GM10266 (cell line): ENCODE measurements around the gene ZC3H13.
A peak's percentile ranks its signal among the peaks of the same experiment; 100 is the strongest.

Experiments
- DNase-seq: peaks from one replicate; pipeline ENCODE4 v3.0.0; 2012; ENCODE audit errors: extremely low spot score
- TF ChIP-seq, protein P1 (sequence below): IDR thresholded peaks from 2 replicates; pipeline ENCODE4 v1.5.1; 2012; ENCODE audit warnings: mild to moderate bottlenecking, low read depth; ENCODE audit not compliant: control insufficient read depth, insufficient read depth; ENCODE audit errors: missing control alignments

ZC3H13 gene

DNA sequence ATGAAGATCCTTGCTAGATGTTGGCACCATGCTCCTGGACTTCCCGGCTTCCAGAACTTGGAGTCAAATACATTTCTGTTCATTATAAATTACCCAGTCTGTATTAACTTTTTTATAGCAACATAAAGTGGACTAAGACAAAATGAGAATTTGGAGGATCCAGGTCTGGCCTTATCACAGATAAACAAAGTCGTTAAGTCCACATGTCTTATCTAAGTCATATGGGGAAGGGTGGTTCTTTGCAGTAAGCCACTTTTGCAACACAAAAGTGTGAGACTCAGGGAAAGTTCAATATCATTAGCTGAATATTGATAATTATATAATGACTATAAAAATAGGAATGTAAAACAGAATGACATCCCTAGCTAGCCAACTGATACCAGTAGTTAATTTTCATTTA lies 109.4 kb downstream of the ZC3H13 start:
- no peak for DNase-seq
- TF ChIP-seq, protein P1, sequence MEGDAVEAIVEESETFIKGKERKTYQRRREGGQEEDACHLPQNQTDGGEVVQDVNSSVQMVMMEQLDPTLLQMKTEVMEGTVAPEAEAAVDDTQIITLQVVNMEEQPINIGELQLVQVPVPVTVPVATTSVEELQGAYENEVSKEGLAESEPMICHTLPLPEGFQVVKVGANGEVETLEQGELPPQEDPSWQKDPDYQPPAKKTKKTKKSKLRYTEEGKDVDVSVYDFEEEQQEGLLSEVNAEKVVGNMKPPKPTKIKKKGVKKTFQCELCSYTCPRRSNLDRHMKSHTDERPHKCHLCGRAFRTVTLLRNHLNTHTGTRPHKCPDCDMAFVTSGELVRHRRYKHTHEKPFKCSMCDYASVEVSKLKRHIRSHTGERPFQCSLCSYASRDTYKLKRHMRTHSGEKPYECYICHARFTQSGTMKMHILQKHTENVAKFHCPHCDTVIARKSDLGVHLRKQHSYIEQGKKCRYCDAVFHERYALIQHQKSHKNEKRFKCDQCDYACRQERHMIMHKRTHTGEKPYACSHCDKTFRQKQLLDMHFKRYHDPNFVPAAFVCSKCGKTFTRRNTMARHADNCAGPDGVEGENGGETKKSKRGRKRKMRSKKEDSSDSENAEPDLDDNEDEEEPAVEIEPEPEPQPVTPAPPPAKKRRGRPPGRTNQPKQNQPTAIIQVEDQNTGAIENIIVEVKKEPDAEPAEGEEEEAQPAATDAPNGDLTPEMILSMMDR, result no peak

DNA sequence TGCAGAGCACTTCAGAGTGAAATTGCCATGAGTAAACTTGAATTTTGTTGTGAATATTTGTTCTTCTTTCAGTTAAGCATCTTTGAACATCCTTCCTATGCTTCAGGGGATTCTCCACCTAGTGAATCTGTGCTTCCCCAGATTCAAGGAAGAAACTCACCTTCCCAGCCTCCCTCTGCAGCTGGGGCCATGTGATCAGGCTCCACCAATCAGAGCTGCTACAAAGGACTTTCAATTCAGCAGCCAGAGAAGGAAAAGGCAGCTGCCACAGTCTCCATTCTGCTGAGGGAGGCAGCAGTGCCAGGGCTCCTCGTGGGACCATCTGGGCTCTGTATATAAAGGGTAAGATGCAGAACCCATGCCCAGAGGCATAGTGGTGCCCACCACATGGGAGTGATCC lies 111.3 kb downstream of the ZC3H13 start:
- peak; percentile 33 for DNase-seq
- TF ChIP-seq, protein P1, result no peak

GRCh38 chr13:45940061-45940460 lies 112.5 kb downstream of the ZC3H13 start:
- TF ChIP-seq, protein P1, result no peak
- DNase-seq, result no peak

DNA sequence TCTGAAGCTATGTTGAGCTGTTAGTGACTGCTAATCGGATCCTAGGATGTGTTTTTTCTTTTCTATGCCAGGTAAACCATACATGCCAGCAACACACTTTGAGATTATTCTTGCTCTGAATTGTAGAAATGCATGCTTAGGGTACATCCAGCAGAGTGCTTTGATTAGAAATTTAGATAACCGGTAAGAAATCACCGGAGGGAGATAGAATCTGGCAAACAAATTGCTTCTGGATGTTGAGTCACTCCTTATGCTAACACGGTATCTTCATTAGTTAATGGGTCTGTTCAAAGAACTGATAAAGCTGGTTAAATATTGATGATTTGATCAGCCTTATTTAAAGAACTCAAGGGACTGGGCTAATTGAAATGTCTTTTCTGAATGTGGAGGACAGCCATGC lies 115.9 kb downstream of the ZC3H13 start:
- DNase-seq, result no peak
- TF ChIP-seq, protein P1, result no peak

DNA sequence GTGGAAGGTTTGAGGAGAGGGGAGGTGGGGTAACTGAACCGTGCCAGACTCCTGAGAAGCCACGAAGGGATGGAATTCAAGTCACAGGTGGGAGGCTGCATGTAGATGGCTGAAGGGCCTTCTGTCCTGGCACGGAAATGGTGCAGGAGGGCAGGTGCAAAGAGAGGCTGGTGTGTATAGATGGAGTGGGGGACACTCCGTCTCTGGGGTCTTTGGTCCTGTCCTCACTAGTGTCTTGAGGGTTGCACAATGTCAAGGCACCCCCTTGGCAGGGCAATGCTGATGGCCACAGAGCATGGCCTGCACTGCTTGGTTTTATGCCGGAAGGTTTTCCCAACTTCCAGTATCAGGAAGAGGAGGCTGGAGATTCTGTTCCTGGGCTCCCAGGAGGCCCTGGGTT lies 118.3 kb downstream of the ZC3H13 start:
- no peak for DNase-seq
- TF ChIP-seq, protein P1, result no peak

GRCh38 chr13:45933203-45933908 lies 119.2 kb downstream of the ZC3H13 start:
- no peak for DNase-seq
- TF ChIP-seq, protein P1, result no peak

DNA sequence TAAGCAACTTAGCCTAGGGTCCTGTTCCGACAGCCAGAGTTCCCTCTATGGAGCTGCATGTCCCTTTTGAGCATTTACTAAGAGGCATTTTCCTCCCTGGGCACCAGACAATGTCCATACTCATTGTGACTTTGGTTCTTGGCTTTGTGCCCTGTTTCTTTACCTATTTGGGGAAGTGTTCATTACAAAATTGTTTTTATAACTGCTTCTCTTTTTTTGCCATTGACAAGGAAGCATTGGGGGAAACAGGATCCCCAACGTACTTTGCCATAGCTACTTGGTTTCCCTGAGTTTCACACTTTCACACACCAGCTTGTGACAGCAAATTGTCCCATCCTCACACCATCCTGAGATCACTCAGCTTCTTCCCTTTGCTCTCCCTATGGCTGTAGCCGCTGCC lies 119.9 kb downstream of the ZC3H13 start:
- TF ChIP-seq, protein P1, result no peak
- DNase-seq, result no peak
